OCI-M1 (cell line): Measurements from ENCODE around the gene TRPC5OS.

ENCODE experiments used
- DNase-seq: peaks from one replicate; lab custom pipeline; 2025; lab: John Stamatoyannopoulos, UW

Gene TRPC5OS

DNA sequence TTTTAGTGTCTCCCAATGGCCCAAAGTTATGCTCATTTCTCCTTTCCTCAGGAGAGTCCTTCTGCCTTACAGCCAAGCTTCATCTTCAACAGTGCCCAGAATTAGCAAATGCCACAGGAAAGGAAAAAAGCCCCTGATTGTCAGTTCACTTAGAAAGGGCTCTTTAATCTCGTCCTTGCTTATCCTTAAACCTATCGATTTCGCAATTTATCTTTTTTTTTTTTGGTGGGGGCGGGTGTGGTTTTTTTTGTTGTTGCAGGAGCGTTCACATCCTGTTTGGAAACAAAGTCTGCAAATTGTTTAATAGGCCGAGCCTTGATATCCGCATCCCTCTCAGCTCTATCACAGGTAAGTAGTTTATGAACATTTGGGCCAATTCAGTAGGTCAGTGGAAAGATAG, 20.2 kb downstream of the TRPC5OS start:
- DNase-seq = no peak

DNA sequence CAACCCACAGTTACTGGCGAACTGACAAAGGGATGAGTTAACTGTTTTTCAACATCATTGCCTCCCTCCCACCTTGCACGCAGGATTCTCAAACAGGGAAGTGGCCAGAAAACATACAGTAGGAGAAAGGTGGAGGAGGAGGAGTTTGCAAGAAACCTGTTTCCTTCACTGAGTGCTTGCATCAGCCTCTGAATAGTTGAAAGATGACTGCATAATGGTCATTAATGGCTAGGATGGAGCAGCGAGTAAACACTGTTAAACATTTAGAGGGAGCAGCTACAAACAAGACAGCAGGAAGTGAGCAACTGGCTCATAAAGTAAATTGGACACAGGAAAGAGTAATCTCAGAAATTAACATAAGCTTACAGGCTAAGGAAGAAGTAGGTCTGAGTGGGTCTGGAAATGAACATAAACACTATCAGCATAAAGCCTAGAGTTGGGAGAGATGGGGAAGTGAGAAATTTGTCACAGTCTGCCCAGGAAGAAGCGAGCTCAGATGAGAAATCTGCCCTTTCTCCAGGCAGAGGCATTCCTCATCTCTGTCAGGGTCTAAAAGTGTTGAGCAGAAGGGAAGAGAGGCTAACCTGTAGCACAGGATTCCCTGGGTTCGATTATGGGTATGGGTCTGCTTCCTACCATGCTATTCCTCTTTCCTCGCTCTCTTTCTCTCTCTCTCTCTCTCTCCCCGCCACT, 38.6 kb downstream of the TRPC5OS start:
- peak; percentile 1 for DNase-seq

DNA sequence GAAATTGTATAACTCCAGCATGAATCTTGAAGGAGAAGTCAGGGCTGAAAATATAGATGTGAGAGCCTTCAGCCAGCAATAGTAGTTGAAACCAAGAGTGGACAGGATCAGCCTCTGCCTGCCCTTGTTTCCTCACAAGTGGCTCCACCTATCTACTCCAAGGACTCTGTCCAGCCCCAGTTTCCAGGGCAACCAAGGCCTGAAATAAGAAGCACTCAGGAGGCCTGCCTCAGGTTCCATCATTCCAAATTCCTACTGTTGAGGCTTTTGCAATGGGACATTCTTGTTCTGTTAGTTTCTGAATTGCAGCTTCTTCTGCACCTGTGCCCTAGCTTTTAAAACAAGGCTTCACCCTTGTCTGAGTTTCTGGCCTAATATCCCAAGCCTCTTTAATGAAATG, 41.6 kb downstream of the TRPC5OS start:
- DNase-seq = no peak

DNA sequence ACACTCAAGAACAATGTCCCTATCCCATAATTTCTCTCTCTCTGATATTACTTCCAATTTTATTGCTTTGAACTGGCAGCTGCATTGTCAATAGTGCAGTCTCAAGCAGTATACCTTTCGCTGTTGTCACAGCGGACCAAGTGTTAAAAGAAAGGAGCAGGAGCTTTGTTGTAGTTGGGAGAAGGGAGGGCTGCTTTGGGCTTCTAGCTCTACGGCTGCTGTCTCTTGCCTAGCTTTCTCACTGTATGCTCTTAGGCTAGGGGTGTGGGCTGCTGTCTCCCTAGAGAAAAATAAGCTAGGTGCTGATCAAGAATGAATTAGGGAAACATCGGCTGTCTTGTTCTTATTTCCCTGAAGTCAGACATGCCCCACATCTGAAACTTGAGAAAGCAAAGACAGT, 52.5 kb downstream of the TRPC5OS start:
- no peak for DNase-seq
